CD4-positive, alpha-beta T cell (primary cell): ENCODE results near the gene EFNB2. TPM values are rescaled to one million over a fixed set of nuclear protein-coding genes. Genes with fewer than 3 reads are reported as not detected.

Experiments used
- ATAC-seq: fragments of 200-7000 bp; cut with Tn5 transposase; one replicate; pipeline ENCODE4 v1.10.0; 2022; ENCODE audit warnings: mild to moderate bottlenecking; ENCODE audit not compliant: poor library complexity
- CTCF ChIA-PET: fragments of 350-600 bp; sonication (Branson Sonifier 250); formaldehyde crosslinking; loops from one replicate; lab custom pipeline; 2021; ENCODE audit warnings: antibody characterized with exemption, inconsistent platforms; lab: Charles Lee
- POLR2A ChIA-PET: fragments of 350-600 bp; sonication (Branson Sonifier 250); formaldehyde crosslinking; loops from one replicate; lab custom pipeline; 2021; ENCODE audit warnings: antibody characterized with exemption, inconsistent platforms; lab: Charles Lee
- DNase-seq, 14 experiments: peaks; one replicate each; pipeline ENCODE4 v3.0.0-alpha.2; 2013 to 2020; ENCODE audit warnings: mixed read lengths in 2 of 14
- H3K27ac ChIP-seq, 2 donors: one replicate each; pipeline versions ENCODE4 v1.5.1 to v1.7.0; 2013; ENCODE audit warnings: low read length in 2 of 2, low read depth in 1 of 2, mild to moderate bottlenecking in 1 of 2
- H3K27me3 ChIP-seq, 2 experiments: 1 replicate in 1 of 2; 2 replicates in 1 of 2; pipeline versions ENCODE4 v1.6.1 to v1.7.0; 2013; ENCODE audit warnings: low read length in 2 of 2, control low read depth in 1 of 2, mild to moderate bottlenecking in 1 of 2, moderate library complexity in 1 of 2; ENCODE audit not compliant: insufficient read depth in 2 of 2, control insufficient read depth in 1 of 2
- H3K36me3 ChIP-seq: one replicate; pipeline ENCODE4 v1.6.1; 2013; ENCODE audit warnings: low read length, control low read depth; ENCODE audit not compliant: insufficient read depth
- H3K4me1 ChIP-seq: one replicate; pipeline ENCODE4 v1.6.1; 2013; ENCODE audit warnings: low read length, control low read depth; ENCODE audit not compliant: insufficient read depth
- H3K4me3 ChIP-seq: one replicate; pipeline ENCODE4 v1.5.1; 2013; ENCODE audit warnings: mild to moderate bottlenecking, low read length, moderate library complexity
- H3K9me3 ChIP-seq, 2 experiments: 1 replicate in 1 of 2; 2 replicates in 1 of 2; pipeline versions ENCODE4 v1.6.1 to v1.7.0; 2013; ENCODE audit warnings: low read length in 2 of 2, mild to moderate bottlenecking in 2 of 2, control low read depth in 1 of 2, moderate library complexity in 1 of 2; ENCODE audit not compliant: control insufficient read depth in 1 of 2, insufficient read depth in 1 of 2
- H3K27ac Mint-ChIP-seq: one replicate; pipeline ENCODE4 v1.8.0; 2020; ENCODE audit warnings: mixed read lengths
- H3K27me3 Mint-ChIP-seq: one replicate; pipeline ENCODE4 v1.8.0; 2021; ENCODE audit warnings: mixed read lengths
- H3K36me3 Mint-ChIP-seq: one replicate; pipeline ENCODE4 v1.8.0; 2021; ENCODE audit warnings: low read depth, mixed read lengths
- H3K4me1 Mint-ChIP-seq: one replicate; pipeline ENCODE4 v1.8.0; 2021; ENCODE audit warnings: low read depth, mixed read lengths
- H3K4me3 Mint-ChIP-seq: one replicate; pipeline ENCODE4 v1.8.0; 2020; ENCODE audit warnings: mild to moderate bottlenecking, mixed read lengths
- H3K9me3 Mint-ChIP-seq: one replicate; pipeline ENCODE4 v1.8.0; 2020; ENCODE audit warnings: mixed read lengths
- intact Hi-C, 2 experiments: fragments of 100-400 bp; cut with DNase I in 1 of 2; cut with micrococcal nuclease in 1 of 2; formaldehyde crosslinking; loops; one replicate each; pipeline versions ENCODE4 v1.15.1 to v1.9.0; 2023 to 2025; cut with DNase I, micrococcal nuclease
- total RNA-seq, 174 experiments: library from RNA in 2 of 174; stranded (reverse) in 2 of 174; gene quantifications; one replicate each; pipeline ENCODE4 v1.2.3 and lab custom pipeline; 2021 to 2026
- TF ChIP-seq, protein P1 (sequence below): fragments of 200-600 bp; IDR thresholded peaks from one replicate; pipeline ENCODE4 v1.8.0; 2022; ENCODE audit warnings: antibody characterized with exemption, mild to moderate bottlenecking

EFNB2 gene
- total RNA-seq, 2 experiments from 2014 or later: 0.20 to 0.36 TPM

DNA sequence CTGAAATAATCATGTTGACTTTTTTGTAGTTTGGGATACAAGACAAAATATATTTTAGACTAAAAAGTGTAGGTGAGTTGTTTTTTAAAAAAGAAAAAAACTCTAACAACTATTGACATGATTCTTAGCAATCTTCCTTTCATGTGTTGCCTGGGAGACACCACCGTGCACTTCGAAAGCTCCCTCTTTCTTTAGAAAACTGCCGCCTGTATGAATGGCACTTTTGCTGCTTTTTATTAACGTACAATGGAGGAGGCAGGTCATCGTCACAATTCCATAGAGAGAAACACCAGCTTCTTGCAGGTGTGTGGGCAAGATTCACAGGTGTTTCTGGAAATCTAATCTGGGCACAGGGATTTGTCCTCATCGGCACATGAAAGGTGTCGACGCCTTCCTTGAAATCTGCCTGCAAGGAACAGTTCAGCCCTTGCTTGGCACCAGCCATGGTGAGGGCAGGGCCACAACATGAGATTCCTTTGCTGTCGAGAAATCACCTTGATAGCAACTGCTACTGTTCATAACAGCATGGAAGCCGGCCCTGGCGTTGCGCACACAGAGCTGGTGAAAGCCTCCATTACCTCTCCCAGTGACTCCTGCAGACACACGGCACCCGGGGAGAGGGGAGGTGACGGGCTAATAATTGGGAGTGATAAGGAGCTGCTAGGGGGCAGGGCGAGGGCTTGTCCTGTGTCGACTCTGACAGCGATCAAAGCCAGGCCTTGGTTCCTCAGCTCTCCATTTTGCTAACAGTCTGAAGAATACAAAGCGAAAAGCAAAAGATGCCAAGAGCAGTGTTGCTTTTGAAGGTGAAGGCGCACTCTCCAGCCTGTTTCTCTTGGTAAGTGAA, 66.5 kb downstream of the EFNB2 start:
- Mint-ChIP-seq H3K36me3 (no peaks in the 10 kb centered on the region), H3K27ac (no peak overlapping the region), H3K9me3 (no peaks in the 10 kb centered on the region), H3K27me3 (peaks cover 11% of the 10 kb centered on the region), H3K4me1 (no peaks in the 10 kb centered on the region), H3K4me3 (no peak overlapping the region)
- ATAC-seq (no peak), DNase-seq (no peak)
- POLR2A ChIA-PET: no interaction called here
- Histone ChIP-seq H3K4me3 (no peak overlapping the region), H3K4me1 (no peaks in the 10 kb centered on the region), H3K9me3 (peaks cover 0 to 3% of the 10 kb centered on the region in 2 experiments), H3K27me3 (peaks cover 0 to 2% of the 10 kb centered on the region in 2 experiments), H3K27ac (no peak overlapping the region), H3K36me3 (no peaks in the 10 kb centered on the region)
- intact Hi-C loops: no loop called here
- CTCF ChIA-PET: no interaction called here
- TF ChIP-seq, protein P1, sequence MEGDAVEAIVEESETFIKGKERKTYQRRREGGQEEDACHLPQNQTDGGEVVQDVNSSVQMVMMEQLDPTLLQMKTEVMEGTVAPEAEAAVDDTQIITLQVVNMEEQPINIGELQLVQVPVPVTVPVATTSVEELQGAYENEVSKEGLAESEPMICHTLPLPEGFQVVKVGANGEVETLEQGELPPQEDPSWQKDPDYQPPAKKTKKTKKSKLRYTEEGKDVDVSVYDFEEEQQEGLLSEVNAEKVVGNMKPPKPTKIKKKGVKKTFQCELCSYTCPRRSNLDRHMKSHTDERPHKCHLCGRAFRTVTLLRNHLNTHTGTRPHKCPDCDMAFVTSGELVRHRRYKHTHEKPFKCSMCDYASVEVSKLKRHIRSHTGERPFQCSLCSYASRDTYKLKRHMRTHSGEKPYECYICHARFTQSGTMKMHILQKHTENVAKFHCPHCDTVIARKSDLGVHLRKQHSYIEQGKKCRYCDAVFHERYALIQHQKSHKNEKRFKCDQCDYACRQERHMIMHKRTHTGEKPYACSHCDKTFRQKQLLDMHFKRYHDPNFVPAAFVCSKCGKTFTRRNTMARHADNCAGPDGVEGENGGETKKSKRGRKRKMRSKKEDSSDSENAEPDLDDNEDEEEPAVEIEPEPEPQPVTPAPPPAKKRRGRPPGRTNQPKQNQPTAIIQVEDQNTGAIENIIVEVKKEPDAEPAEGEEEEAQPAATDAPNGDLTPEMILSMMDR: no peak

DNA sequence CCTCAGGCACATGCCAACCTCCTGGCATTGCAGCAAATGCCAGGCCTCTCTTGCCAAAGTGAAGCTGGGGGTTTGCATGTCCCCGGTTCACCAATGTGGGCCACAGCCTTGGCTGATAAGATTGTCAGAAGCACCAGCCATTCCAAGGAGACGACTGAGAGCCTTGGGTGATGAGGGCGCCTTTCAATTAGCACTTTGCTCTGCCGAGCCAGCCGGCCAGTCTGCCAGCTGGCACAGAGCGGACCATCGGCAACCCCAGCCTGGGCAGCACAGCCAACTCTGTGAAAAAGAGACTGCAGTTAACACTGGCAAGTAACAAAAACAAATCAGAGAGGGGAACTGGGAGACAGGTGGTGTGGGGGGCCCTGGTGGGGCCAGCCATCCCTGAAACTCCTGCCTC, 67.3 kb downstream of the EFNB2 start:
- Histone ChIP-seq H3K27me3 (peaks cover 0 to 2% of the 10 kb centered on the region in 2 experiments), H3K9me3 (peaks cover 0 to 3% of the 10 kb centered on the region in 2 experiments), H3K27ac (no peak overlapping the region), H3K4me3 (no peak overlapping the region), H3K4me1 (no peaks in the 10 kb centered on the region), H3K36me3 (no peaks in the 10 kb centered on the region)
- CTCF ChIA-PET: no interaction called here
- H3K36me3 Mint-ChIP-seq: no peaks in the 10 kb centered on the region
- H3K4me3 Mint-ChIP-seq: no peak overlapping the region
- intact Hi-C loops: no loop called here
- POLR2A ChIA-PET: no interaction called here
- DNase-seq: no peak
- TF ChIP-seq, protein P1: no peak
- H3K27me3 Mint-ChIP-seq: peaks cover 11% of the 10 kb centered on the region
- ATAC-seq: no peak
- H3K27ac Mint-ChIP-seq: no peak overlapping the region
- no peaks in the 10 kb centered on the region for H3K4me1 Mint-ChIP-seq
- no peaks in the 10 kb centered on the region for H3K9me3 Mint-ChIP-seq

DNA sequence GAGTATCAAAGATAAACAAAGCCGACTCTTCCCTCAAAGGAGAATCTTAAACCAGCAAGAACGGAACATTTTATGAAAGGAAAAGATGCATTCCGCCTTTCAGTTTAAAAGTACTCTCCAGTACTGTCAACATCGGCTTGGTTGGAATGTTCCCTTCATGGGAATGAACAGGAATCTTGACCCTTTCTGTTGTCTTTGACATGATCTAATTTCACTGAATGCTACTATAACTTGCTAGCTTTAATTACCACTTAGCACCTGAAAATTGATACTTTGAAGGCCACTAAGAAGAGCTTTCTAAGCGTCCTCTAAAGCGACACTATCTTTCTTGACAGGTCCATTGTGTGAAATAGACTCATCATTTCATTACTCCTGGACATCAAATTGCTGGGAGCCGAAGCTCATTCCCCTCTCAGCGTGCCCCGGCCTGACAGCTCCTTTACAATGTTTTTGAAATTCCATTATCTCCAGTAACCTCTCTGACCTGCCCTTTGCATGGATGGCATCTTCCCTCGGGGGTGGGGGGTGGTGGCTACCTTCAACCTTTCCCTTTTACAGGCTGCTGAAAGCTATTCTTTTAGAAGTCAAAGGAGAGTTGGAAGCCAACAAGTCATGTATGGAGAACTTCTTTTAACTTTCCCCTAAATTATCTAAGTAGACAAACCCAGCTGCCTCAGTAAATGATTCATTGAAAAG, 67.9 kb downstream of the EFNB2 start:
- Histone ChIP-seq H3K36me3 (no peaks in the 10 kb centered on the region), H3K4me3 (no peak overlapping the region), H3K27me3 (peaks cover 2 to 4% of the 10 kb centered on the region in 2 experiments), H3K4me1 (no peaks in the 10 kb centered on the region), H3K9me3 (peaks cover 0 to 3% of the 10 kb centered on the region in 2 experiments), H3K27ac (no peak overlapping the region)
- POLR2A ChIA-PET: no interaction called here
- no peak for DNase-seq
- no peaks in the 10 kb centered on the region for H3K4me1 Mint-ChIP-seq
- peaks cover 15% of the 10 kb centered on the region for H3K27me3 Mint-ChIP-seq
- no peak overlapping the region for H3K27ac Mint-ChIP-seq
- H3K9me3 Mint-ChIP-seq: no peaks in the 10 kb centered on the region
- CTCF ChIA-PET: no interaction called here
- TF ChIP-seq, protein P1: no peak
- no peak for ATAC-seq
- no peak overlapping the region for H3K4me3 Mint-ChIP-seq
- intact Hi-C loops: no loop called here
- no peaks in the 10 kb centered on the region for H3K36me3 Mint-ChIP-seq
